HepG2 (cell line): ENCODE results near the gene ERRFI1. TPM values are rescaled to one million over a fixed set of nuclear protein-coding genes. Genes with fewer than 3 reads are reported as not detected.

Experiments used
- ELF3 ChIP-seq: IDR thresholded peaks from 2 replicates; pipeline ENCODE4 v1.6.1; 2016; ENCODE audit warnings: missing genetic modification reagents, missing compliant biosample characterization
- FOSL2 ChIP-seq: sonication (generic); formaldehyde crosslinking; IDR thresholded peaks from 2 replicates; pipeline ENCODE4 v1.4.0; 2020; ENCODE audit warnings: missing genetic modification reagents
- FOXK2 ChIP-seq: fragments of 450-650 bp; IDR thresholded peaks from 2 replicates; pipeline ENCODE4 v1.6.1; 2016
- GABPA ChIP-seq, 2 experiments: IDR thresholded peaks; 2 replicates each; pipeline ENCODE4 v1.6.1; 2011 to 2016; ENCODE audit warnings: low read depth in 2 of 2, low read length in 1 of 2, missing biosample characterization in 1 of 2, missing genetic modification characterization in 1 of 2
- HCFC1 ChIP-seq: fragments of 150-350 bp; IDR thresholded peaks from 2 replicates; pipeline ENCODE4 v1.6.1; 2014; ENCODE audit warnings: low read depth, low read length
- HHEX ChIP-seq: IDR thresholded peaks from 2 replicates; pipeline ENCODE4 v1.6.1; 2016; ENCODE audit warnings: control low read depth
- IRF2 ChIP-seq: IDR thresholded peaks from 2 replicates; pipeline ENCODE4 v1.6.1; 2018; ENCODE audit warnings: missing genetic modification reagents, missing compliant biosample characterization
- ISL2 ChIP-seq: sonication (generic); formaldehyde crosslinking; IDR thresholded peaks from 2 replicates; pipeline ENCODE4 v1.5.0; 2020; ENCODE audit warnings: missing genetic modification reagents
- JUNB ChIP-seq: sonication (generic); formaldehyde crosslinking; IDR thresholded peaks from 2 replicates; pipeline ENCODE4 v1.8.0; 2022; ENCODE audit warnings: missing genetic modification reagents, mild to moderate bottlenecking, borderline replicate concordance
- PCBP2 ChIP-seq: fragments of 200-400 bp; formaldehyde crosslinking; optimal IDR thresholded peaks from 2 replicates; pipeline ENCODE3; 2018; ENCODE audit warnings: low read length, low read depth; ENCODE audit not compliant: poor library complexity, severe bottlenecking
- POLR2AphosphoS2 ChIP-seq: IDR thresholded peaks from 2 replicates; pipeline ENCODE4 v1.6.1; 2011; ENCODE audit warnings: low read depth, low read length, improper control_type of control experiment
- SALL2 ChIP-seq: sonication (generic); formaldehyde crosslinking; IDR thresholded peaks from 2 replicates; pipeline ENCODE4 v1.8.1; 2023; ENCODE audit warnings: mild to moderate bottlenecking, missing genetic modification reagents, inconsistent platforms
- SCMH1 ChIP-seq: sonication (generic); formaldehyde crosslinking; IDR thresholded peaks from 2 replicates; pipeline ENCODE4 v1.9.0; 2021; ENCODE audit warnings: missing genetic modification reagents, mild to moderate bottlenecking, borderline replicate concordance
- SMARCC2 ChIP-seq: fragments of 450-650 bp; IDR thresholded peaks from 2 replicates; pipeline ENCODE4 v1.6.1; 2017; ENCODE audit warnings: antibody characterized with exemption, mild to moderate bottlenecking
- SUZ12 ChIP-seq: fragments of 150-350 bp; IDR thresholded peaks from 2 replicates; pipeline ENCODE4 v1.6.1; 2014; ENCODE audit warnings: low read depth, low read length
- ZKSCAN1 ChIP-seq: fragments of 150-350 bp; IDR thresholded peaks from 2 replicates; pipeline ENCODE4 v1.6.1; 2014; ENCODE audit warnings: low read length
- ZNF205 ChIP-seq: IDR thresholded peaks from 2 replicates; pipeline ENCODE4 v1.6.1; 2018; ENCODE audit warnings: missing biosample characterization, missing genetic modification reagents
- ZNF207 ChIP-seq: fragments of 450-650 bp; IDR thresholded peaks from 2 replicates; pipeline ENCODE4 v1.6.1; 2016; ENCODE audit warnings: antibody characterized with exemption, borderline replicate concordance
- ZNF224 ChIP-seq: sonication (generic); formaldehyde crosslinking; IDR thresholded peaks from 2 replicates; pipeline ENCODE4 v1.5.0; 2020; ENCODE audit warnings: mild to moderate bottlenecking, missing genetic modification reagents
- ZNF263 ChIP-seq: sonication (generic); formaldehyde crosslinking; IDR thresholded peaks from 2 replicates; pipeline ENCODE4 v1.4.0; 2020; ENCODE audit warnings: missing genetic modification reagents
- ZNF264 ChIP-seq: sonication (generic); formaldehyde crosslinking; IDR thresholded peaks from 2 replicates; pipeline ENCODE4 v1.4.0; 2020; ENCODE audit warnings: missing genetic modification reagents
- ZNF33A ChIP-seq: sonication (generic); formaldehyde crosslinking; IDR thresholded peaks from 2 replicates; pipeline ENCODE4 v1.5.1; 2020; ENCODE audit warnings: missing genetic modification reagents, mild to moderate bottlenecking, moderate library complexity, borderline replicate concordance
- ZNF572 ChIP-seq: sonication (generic); formaldehyde crosslinking; IDR thresholded peaks from 2 replicates; pipeline ENCODE4 v1.5.1; 2020; ENCODE audit warnings: mild to moderate bottlenecking, missing genetic modification reagents
- ZNF780A ChIP-seq: sonication (generic); formaldehyde crosslinking; IDR thresholded peaks from 2 replicates; pipeline ENCODE4 v1.8.0; 2022; ENCODE audit warnings: mild to moderate bottlenecking, missing genetic modification reagents, moderate library complexity
- ZNF782 ChIP-seq: sonication (generic); formaldehyde crosslinking; IDR thresholded peaks from 2 replicates; pipeline ENCODE4 v1.4.0; 2020; ENCODE audit warnings: missing genetic modification reagents, mild to moderate bottlenecking, borderline replicate concordance
- polyA plus RNA-seq, 8 experiments: library from polyadenylated mRNA; depleted of rRNA in 3 of 8; stranded (reverse) in 7 of 8; unstranded in 1 of 8; fragments of >200 nt; fragmentation: Illumina TruSeq in 4 of 8; extraction: Trizol in 4 of 8; gene quantifications; 2 replicates each; pipeline versions ENCODE4 v1.2.1 to v1.2.3, GENCODE V29; 2011 to 2016; ENCODE audit warnings: low read depth in 4 of 8, missing spikeins in 1 of 8, mixed read lengths in 1 of 8; ENCODE audit not compliant: insufficient read depth in 1 of 8
- total RNA-seq, 5 experiments: library from RNA; depleted of rRNA; stranded (reverse); fragments of >200 nt; fragmentation: Illumina TruSeq; extraction: Trizol; gene quantifications; 2 replicates each; pipeline ENCODE4 v1.2.3, GENCODE V29; 2016; ENCODE audit warnings: low read depth in 1 of 5
- TF ChIP-seq, protein P1 (sequence below): sonication (generic); formaldehyde crosslinking; IDR thresholded peaks from 2 replicates; pipeline ENCODE4 v1.4.0; 2020; ENCODE audit warnings: mild to moderate bottlenecking, missing genetic modification reagents, borderline replicate concordance
- TF ChIP-seq, protein P2 (sequence below): sonication (generic); formaldehyde crosslinking; IDR thresholded peaks from 2 replicates; pipeline ENCODE4 v1.5.0; 2020; ENCODE audit warnings: missing genetic modification reagents
- TF ChIP-seq, protein P3 (sequence below): sonication (generic); formaldehyde crosslinking; IDR thresholded peaks from 2 replicates; pipeline ENCODE4 v1.8.0; 2022; ENCODE audit warnings: mild to moderate bottlenecking, missing genetic modification reagents, moderate library complexity
- TF ChIP-seq, protein P4 (sequence below): IDR thresholded peaks from 2 replicates; pipeline ENCODE4 v1.6.1; 2016
- TF ChIP-seq, protein P5 (sequence below): IDR thresholded peaks from 2 replicates; pipeline ENCODE4 v1.6.1; 2016; ENCODE audit warnings: low read depth

The ERRFI1 gene
- total and polyA plus RNA-seq, 2 of the 13 experiments (the other 11 are each of a cell fraction or from before 2014, with no cell fraction given): 84.4 to 753 TPM

DNA sequence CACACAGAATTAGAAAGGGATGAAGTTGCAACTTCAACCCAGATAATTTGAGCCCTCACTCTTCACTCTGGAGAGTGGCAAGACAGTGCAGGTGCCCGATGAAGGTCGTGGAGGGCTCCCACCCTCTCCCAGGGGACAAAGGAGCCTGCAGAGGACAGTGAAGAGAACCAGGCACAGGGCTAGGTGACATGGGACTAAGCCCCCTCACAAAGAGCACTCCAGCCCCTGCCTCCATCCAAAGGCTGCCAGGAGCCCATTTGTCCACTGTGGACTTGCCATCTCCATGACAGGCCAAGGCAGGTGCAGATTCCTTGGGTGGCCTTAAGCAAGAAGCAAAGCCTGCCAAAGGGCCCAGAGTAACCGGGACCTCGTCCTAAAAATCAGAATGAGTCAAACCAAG, 15.1 kb downstream of the ERRFI1 start (continued):
- TF ChIP-seq, protein P1, sequence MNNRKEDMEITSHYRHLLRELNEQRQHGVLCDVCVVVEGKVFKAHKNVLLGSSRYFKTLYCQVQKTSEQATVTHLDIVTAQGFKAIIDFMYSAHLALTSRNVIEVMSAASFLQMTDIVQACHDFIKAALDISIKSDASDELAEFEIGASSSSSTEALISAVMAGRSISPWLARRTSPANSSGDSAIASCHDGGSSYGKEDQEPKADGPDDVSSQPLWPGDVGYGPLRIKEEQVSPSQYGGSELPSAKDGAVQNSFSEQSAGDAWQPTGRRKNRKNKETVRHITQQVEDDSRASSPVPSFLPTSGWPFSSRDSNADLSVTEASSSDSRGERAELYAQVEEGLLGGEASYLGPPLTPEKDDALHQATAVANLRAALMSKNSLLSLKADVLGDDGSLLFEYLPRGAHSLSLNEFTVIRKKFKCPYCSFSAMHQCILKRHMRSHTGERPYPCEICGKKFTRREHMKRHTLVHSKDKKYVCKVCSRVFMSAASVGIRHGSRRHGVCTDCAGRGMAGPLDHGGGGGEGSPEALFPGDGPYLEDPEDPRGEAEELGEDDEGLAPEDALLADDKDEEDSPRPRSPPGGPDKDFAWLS (CRISPR knock-in tag): no peak
- TF ChIP-seq SMARCC2 (no peak), IRF2 (CRISPR knock-in tag) (no peak), ISL2 (CRISPR knock-in tag) (no peak), ZNF782 (no peak), ZNF263 (no peak), ZNF207 (no peak), HHEX (CRISPR knock-in tag) (no peak), ZNF780A (CRISPR knock-in tag) (no peak), ZNF572 (CRISPR knock-in tag) (no peak), ZNF33A (CRISPR knock-in tag) (no peak), POLR2AphosphoS2 (peak; percentile 58; the same call in 1 of the 2 replicates), SALL2 (CRISPR knock-in tag) (no peak), ZKSCAN1 (no peak), FOSL2 (CRISPR knock-in tag) (no peak), PCBP2 (no peak), ZNF264 (CRISPR knock-in tag) (no peak), SUZ12 (no peak), GABPA (IDR thresholded peaks at IDR 0.05; ENCODE audit: low read depth, low read length) (no peak), GABPA (CRISPR knock-in tag; IDR thresholded peaks at IDR 0.05; ENCODE audit: low read depth) (no peak), ELF3 (no peak), JUNB (CRISPR knock-in tag) (no peak), FOXK2 (no peak), ZNF205 (CRISPR knock-in tag) (no peak), SCMH1 (CRISPR knock-in tag) (no peak), ZNF224 (CRISPR knock-in tag) (no peak), HCFC1 (no peak)
- TF ChIP-seq, protein P2, sequence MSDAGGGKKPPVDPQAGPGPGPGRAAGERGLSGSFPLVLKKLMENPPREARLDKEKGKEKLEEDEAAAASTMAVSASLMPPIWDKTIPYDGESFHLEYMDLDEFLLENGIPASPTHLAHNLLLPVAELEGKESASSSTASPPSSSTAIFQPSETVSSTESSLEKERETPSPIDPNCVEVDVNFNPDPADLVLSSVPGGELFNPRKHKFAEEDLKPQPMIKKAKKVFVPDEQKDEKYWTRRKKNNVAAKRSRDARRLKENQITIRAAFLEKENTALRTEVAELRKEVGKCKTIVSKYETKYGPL (CRISPR knock-in tag): no peak
- TF ChIP-seq, protein P3, sequence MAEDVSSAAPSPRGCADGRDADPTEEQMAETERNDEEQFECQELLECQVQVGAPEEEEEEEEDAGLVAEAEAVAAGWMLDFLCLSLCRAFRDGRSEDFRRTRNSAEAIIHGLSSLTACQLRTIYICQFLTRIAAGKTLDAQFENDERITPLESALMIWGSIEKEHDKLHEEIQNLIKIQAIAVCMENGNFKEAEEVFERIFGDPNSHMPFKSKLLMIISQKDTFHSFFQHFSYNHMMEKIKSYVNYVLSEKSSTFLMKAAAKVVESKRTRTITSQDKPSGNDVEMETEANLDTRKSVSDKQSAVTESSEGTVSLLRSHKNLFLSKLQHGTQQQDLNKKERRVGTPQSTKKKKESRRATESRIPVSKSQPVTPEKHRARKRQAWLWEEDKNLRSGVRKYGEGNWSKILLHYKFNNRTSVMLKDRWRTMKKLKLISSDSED (CRISPR knock-in tag): no peak
- TF ChIP-seq, protein P4, sequence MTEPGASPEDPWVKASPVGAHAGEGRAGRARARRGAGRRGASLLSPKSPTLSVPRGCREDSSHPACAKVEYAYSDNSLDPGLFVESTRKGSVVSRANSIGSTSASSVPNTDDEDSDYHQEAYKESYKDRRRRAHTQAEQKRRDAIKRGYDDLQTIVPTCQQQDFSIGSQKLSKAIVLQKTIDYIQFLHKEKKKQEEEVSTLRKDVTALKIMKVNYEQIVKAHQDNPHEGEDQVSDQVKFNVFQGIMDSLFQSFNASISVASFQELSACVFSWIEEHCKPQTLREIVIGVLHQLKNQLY (CRISPR knock-in tag): no peak
- TF ChIP-seq, protein P5, sequence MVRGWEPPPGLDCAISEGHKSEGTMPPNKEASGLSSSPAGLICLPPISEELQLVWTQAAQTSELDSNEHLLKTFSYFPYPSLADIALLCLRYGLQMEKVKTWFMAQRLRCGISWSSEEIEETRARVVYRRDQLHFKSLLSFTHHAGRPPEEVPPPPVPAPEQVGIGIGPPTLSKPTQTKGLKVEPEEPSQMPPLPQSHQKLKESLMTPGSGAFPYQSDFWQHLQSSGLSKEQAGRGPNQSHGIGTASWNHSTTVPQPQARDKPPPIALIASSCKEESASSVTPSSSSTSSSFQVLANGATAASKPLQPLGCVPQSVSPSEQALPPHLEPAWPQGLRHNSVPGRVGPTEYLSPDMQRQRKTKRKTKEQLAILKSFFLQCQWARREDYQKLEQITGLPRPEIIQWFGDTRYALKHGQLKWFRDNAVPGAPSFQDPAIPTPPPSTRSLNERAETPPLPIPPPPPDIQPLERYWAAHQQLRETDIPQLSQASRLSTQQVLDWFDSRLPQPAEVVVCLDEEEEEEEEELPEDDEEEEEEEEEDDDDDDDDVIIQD (CRISPR knock-in tag): no peak
